GM18519 (cell line): ENCODE measurements around the gene RALGDS.

ENCODE experiments used
- ATAC-seq: cut with Tn5 transposase; IDR thresholded peaks from one replicate; pipeline ENCODE4 v1.9.1; 2021; ENCODE audit warnings: mild to moderate bottlenecking, moderate library complexity; ENCODE audit not compliant: unreplicated experiment, low FRiP score

RALGDS gene

GRCh38 chr9:133120501-133121197 lies 391 bp downstream of the RALGDS start:
- ATAC-seq, result peak; percentile 23

GRCh38 chr9:133119846-133120500 lies 1.1 kb downstream of the RALGDS start:
- no peak for ATAC-seq

DNA sequence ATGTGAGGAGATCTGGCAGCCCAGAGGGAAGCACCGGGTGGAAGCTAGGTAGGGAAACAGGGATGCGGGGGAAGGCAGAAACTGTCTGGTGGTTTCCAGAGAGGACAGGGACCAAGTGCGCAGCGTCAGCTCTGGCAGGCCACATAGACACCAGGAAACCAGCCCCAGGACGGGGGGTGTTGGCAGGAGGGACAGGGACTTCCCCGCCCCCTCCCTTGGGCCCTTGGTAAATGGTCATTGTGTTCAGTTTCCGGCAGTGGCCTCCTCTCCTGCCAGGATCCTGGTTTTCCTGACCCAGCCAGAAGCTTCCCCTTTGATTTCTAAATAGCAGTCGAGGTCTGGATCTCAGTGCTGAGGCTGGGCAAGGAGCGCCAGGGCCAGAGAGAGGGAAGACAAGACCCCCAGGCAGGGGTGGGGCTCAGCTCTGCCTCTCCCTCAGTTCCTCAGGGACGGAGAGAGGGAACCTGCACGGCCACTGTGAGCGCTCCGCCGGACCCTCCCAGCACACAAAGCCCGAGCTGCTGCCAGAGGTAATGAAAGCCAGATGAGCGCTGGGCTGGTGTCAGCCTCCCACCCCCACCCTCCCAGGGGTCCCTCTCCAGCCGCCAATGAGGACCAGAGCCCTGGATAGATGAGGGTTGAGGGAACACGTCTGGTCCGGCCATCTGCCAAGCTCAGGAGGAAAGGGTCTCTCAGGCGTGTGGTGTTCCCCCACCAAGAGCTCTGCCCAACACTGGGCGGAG lies 1.8 kb downstream of the RALGDS start:
- ATAC-seq, result no peak

GRCh38 chr9:133118568-133118967 lies 2.5 kb downstream of the RALGDS start:
- ATAC-seq, result no peak

GRCh38 chr9:133118179-133118520 lies 2.9 kb downstream of the RALGDS start:
- no peak for ATAC-seq

DNA sequence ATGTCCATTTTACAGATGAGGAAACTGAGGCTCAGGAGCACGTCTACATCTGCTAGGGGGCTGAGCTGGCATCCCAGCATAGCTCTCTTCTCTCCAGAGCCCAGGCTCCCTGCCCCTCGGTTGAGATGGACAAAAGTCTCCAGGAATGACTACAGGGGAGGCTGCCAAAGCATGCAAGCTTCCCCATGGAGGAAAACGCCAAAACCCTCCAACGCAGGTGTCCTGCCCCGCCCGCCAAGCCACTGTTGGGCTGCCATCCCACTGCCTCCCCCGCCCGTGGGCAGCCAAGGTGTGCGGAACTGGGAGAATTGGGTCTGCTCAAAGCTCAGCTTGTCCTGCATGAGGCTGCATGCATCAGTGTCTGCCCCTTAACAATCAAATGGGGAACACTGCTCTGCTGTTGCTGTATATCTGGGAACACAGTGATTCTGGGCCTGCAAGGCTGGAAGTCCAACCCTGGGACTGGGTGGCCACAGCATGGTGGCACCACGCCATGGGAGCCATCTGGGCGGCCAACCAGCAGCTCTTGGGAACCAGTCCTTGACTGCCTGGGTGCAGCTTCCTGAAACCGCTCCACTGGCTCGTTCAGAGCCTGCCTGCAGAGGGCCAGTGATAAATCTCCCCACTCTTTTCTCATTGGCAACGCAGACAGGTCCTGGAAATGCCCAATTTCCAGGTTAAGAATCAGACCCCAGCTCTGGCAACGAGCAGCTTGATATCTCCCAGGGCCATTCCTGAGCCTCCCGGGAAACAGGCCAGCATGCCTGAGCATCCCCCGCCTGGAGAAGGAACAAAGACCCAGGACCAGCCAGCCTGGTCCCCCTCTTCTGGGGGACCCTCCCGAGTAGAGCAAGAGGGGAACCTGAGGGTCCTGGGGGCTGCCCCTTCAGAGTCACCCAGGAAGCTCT lies 3.5 kb downstream of the RALGDS start:
- no peak for ATAC-seq

DNA sequence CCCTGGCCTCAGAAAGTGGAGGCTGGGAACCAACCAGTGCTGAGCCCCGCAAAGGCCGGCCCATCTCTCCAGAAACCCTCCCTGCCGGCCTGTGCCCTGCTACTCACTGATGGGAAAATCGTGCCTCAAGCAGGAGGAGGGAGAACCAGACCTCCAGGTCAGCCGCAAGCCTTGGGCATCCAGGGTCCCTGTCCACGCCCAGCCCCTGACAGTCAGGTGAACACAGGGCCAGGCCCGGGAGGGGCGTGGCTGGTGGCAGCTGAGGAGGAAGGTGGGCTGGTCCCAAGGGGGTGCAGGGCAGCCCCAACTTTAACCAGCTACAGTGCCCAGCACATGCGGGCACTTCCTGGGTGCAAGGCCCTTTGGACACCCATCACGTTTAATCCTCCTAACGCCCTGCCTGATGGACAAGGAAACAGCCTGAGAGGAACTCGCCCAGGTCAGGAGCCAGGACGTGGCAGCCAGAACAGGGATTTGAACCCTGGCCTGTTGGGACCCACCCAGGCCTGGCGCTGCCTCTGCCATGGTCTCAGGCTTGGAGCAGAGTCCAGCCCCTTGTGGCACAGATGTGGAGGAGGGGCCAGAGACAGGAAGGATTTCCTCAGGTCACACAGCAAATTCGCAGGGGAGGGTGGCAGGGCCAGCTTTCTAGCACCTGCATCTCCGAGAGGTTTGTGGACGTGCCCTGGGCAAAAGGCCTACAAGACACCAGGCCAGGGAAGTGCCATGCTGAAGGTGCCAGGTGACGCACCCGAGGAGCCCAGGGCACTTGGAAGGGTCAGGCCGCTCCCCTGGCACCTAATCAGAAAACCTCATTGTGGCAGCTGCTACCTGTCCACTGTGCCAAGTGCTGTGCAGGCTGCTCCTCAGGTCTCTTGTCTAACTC lies 4.5 kb downstream of the RALGDS start:
- no peak for ATAC-seq

- ATAC-seq, result peak; percentile 62
Measured at GRCh38 chr9:133115604-133116345, 5.3 kb downstream of the RALGDS start.

DNA sequence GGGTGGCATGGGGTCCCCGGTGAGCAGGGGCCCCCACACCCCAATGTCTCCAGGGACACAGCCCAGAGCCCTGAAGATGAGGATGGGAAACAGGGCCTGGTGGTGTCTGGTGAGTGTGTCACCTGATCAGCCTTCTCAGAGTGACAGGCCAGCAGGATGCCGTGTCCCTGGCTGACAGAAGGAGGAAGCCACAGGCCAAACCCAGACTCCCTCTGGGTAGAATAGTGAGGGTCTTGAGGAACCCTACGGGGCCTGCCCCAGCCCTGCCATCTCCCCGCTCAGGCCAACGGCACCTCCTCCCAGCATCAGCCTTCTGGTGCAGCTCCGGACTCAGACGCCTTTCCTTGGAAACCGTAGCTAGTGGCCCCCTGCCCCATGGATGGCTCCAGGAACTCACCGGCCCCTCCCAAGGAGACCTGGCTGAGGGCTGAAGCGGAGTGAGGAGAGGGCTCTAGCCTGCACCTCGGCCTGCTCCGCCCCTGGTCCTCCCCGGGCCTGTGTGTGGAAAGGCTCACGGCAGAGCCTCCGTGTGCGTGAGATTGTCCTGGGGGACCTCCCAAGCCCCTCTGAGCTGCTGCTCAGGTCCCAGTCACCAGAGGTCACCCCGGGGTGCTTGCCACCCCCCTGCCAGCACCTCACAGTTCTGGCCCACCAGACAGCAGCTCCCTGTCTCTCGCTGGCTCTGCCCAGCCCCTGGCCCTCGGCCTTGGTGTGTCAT lies 6.0 kb downstream of the RALGDS start:
- ATAC-seq, result no peak

- ATAC-seq, result no peak
Measured at GRCh38 chr9:133113949-133114885, 6.8 kb downstream of the RALGDS start.

- ATAC-seq, result no peak
Measured at GRCh38 chr9:133113163-133113948, 7.7 kb downstream of the RALGDS start.

- no peak for ATAC-seq
Measured at GRCh38 chr9:133112663-133113026, 8.4 kb downstream of the RALGDS start.

GRCh38 chr9:133111808-133112662 lies 9.0 kb downstream of the RALGDS start:
- no peak for ATAC-seq

GRCh38 chr9:133109931-133110650 lies 10.9 kb downstream of the RALGDS start:
- ATAC-seq, result no peak
